Right atrium auricular region (tissue), 2 donors: Measurements from ENCODE around the gene ATIC. TPM values are rescaled to one million over a fixed set of nuclear protein-coding genes. Genes with fewer than 3 reads are reported as not detected.

Experiments
- DNase-seq: peaks from one replicate; pipeline ENCODE4 v3.0.0-alpha.2; 2019; ENCODE audit warnings: low spot score
- H3K27ac ChIP-seq, 2 donors: fragments of 200-600 bp; sonication (generic); 1 replicate in 1 of 2; 2 replicates in 1 of 2; pipeline ENCODE4 v1.5.1; 2016 to 2019
- H3K27me3 ChIP-seq, 2 donors: fragments of 200-600 bp; sonication (generic); one replicate each; pipeline versions ENCODE4 v1.5.1 to v1.6.0; 2017 to 2019
- H3K36me3 ChIP-seq: fragments of 200-600 bp; sonication (generic); one replicate; pipeline ENCODE4 v1.5.1; 2016
- H3K4me1 ChIP-seq, 2 donors: fragments of 200-600 bp; sonication (generic); one replicate each; pipeline versions ENCODE4 v1.5.1 to v1.6.0; 2017 to 2019
- H3K4me3 ChIP-seq, 2 donors: fragments of 200-600 bp; sonication (generic); 1 replicate in 1 of 2; 2 replicates in 1 of 2; pipeline ENCODE4 v1.5.1; 2017 to 2019; ENCODE audit warnings: mild to moderate bottlenecking in 1 of 2, moderate library complexity in 1 of 2
- H3K9me3 ChIP-seq, 2 donors: fragments of 200-600 bp; sonication (generic); one replicate each; pipeline ENCODE4 v1.5.1; 2019
- CTCF ChIP-seq, 2 donors: fragments of 200-600 bp; sonication (generic); IDR thresholded peaks; one replicate each; pipeline ENCODE4 v1.5.1; 2019; ENCODE audit warnings: antibody characterized with exemption in 2 of 2
- total RNA-seq, 2 donors: library from RNA; depleted of rRNA; stranded (reverse); fragments of >200 nt; gene quantifications; one replicate each; pipeline ENCODE4 v1.1.0, GENCODE V29; 2016

The ATIC gene
- total RNA-seq, 2 donors from 2014 or later = 13.8 to 25.0 TPM

DNA sequence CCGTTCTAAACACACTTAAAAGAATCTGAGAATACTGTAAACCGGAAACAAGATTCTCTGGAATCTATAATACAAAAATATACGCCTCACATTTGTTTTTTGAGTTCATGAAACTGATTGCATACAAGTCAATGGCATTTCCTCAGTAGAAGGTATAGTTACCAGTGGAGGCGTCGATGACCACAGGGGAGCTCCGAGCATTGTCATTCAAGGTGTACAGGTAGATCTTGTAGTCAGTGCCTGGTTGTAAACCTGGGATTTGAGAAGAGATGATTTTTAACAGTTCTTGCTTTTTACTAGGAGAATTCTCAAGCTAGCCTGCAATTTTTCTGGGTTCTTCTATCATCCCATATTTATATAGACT lies 63.6 kb downstream of the ATIC start:
- no peaks in the 10 kb centered on the region for H3K27me3 ChIP-seq
- DNase-seq = no peak
- no peaks in the 10 kb centered on the region for H3K4me1 ChIP-seq
- no peaks in the 10 kb centered on the region for H3K9me3 ChIP-seq
- H3K36me3 ChIP-seq = peaks cover 62% of the 10 kb centered on the region
- H3K4me3 ChIP-seq = no peak overlapping the region
- no peak overlapping the region for H3K27ac ChIP-seq
- no peak for TF ChIP-seq CTCF (IDR thresholded peaks at IDR 0.05)

GRCh38 chr2:215376103-215376780 lies 64.4 kb downstream of the ATIC start:
- no peak overlapping the region for H3K4me3 ChIP-seq
- DNase-seq = no peak
- no peaks in the 10 kb centered on the region for H3K27me3 ChIP-seq
- H3K36me3 ChIP-seq = peaks cover 62% of the 10 kb centered on the region
- H3K4me1 ChIP-seq = no peaks in the 10 kb centered on the region
- TF ChIP-seq CTCF (IDR thresholded peaks at IDR 0.05) = no peak
- no peaks in the 10 kb centered on the region for H3K9me3 ChIP-seq
- no peak overlapping the region for H3K27ac ChIP-seq

DNA sequence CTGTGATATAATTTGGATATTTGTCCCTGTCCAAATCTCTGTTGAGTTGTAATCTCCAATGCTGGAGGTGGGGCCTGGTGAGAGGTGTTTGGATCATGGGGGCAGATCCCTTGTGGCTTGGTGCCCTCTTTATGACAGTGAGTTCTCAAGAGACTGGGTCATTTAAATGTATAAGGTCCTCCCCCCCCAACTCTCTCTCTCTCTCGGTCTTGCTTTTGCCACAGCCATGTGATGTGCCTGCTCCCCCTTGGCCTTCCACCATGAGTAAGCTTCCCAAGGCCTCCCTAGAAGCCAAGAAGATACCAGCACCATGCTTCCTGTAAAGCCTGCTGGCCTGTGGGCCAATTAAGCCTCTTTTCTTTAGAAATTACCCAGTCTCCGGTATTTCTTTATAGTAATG lies 65.4 kb downstream of the ATIC start:
- Histone ChIP-seq H3K9me3 (no peaks in the 10 kb centered on the region), H3K4me3 (no peak overlapping the region), H3K36me3 (peaks cover 60% of the 10 kb centered on the region), H3K4me1 (no peaks in the 10 kb centered on the region), H3K27me3 (no peaks in the 10 kb centered on the region), H3K27ac (no peak overlapping the region)
- TF ChIP-seq CTCF (IDR thresholded peaks at IDR 0.05) = no peak
- no peak for DNase-seq

DNA sequence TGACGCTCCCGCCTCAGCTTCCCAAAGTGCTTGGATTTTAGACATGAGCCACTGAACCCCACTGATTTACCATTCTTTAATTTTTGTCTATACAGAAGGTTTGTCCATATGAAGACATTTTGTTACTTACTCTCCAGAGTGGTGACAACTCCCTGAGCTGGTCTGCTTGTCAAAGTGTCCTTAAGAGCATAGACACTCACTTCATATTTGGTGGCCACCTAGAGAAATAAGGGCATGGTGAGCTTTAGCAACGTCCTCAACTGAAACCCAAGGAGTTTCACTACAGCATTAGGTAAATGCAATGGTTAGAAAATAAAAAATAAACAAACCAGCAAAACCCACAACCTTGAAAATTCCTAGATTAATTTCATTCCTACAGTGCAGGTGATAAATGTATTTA lies 66.2 kb downstream of the ATIC start:
- Histone ChIP-seq H3K36me3 (peaks cover 67% of the 10 kb centered on the region), H3K27ac (no peak overlapping the region)
- TF ChIP-seq CTCF (IDR thresholded peaks at IDR 0.05) = no peak

DNA sequence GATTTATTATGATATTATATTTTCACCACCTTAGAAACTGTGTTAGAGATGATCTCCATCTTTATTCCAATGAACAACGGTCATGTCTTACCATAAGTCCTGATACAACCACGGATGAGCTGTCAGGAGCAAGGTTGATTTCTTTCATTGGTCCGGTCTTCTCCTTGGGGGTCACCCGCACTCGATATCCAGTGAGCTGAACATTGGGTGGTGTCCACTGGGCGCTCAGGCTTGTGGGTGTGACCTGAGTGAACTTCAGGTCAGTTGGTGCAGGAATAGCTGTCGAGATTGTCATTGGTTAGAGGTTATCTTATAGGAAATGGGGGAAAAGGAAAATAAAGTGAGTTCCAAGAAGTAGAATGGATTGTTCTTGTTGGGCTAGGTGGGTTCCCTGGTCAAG lies 67.2 kb downstream of the ATIC start:
- Histone ChIP-seq H3K4me1 (no peaks in the 10 kb centered on the region), H3K9me3 (no peaks in the 10 kb centered on the region), H3K36me3 (peaks cover 74% of the 10 kb centered on the region), H3K4me3 (no peak overlapping the region), H3K27me3 (no peaks in the 10 kb centered on the region), H3K27ac (no peak overlapping the region)
- TF ChIP-seq CTCF (IDR thresholded peaks at IDR 0.05) = no peak
- DNase-seq = no peak

More for the DNA sequence above, 66.2 kb downstream of the ATIC start:
- no peaks in the 10 kb centered on the region for H3K9me3 ChIP-seq
- DNase-seq = no peak
- no peak overlapping the region for H3K4me3 ChIP-seq
- no peaks in the 10 kb centered on the region for H3K4me1 ChIP-seq
- no peaks in the 10 kb centered on the region for H3K27me3 ChIP-seq

DNA sequence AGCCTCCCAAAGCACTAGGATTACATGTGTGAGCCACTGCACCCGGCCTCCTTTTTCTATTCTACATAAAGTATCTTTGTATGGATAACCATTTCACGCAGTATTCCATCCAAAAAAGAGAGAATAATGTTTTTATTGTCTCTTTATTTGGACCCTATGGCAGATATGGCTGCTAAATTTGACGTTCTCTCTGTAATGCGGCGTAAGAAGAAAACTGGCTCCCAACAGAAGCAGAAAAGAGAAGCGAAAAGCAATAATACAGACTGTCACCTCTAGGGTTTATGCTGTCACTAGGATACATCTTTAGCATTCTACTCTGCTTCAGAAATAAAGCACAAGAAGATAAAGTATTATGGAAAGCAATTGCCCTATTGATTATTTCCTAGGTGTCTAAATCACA lies 68.1 kb downstream of the ATIC start:
- Histone ChIP-seq H3K27ac (no peak overlapping the region), H3K4me1 (no peaks in the 10 kb centered on the region), H3K9me3 (no peaks in the 10 kb centered on the region), H3K36me3 (peaks cover 73% of the 10 kb centered on the region), H3K4me3 (no peak overlapping the region), H3K27me3 (no peaks in the 10 kb centered on the region)
- TF ChIP-seq CTCF (IDR thresholded peaks at IDR 0.05) = no peak
- DNase-seq = no peak
